ENCODE data around the gene NHS.

NHS gene

DNA sequence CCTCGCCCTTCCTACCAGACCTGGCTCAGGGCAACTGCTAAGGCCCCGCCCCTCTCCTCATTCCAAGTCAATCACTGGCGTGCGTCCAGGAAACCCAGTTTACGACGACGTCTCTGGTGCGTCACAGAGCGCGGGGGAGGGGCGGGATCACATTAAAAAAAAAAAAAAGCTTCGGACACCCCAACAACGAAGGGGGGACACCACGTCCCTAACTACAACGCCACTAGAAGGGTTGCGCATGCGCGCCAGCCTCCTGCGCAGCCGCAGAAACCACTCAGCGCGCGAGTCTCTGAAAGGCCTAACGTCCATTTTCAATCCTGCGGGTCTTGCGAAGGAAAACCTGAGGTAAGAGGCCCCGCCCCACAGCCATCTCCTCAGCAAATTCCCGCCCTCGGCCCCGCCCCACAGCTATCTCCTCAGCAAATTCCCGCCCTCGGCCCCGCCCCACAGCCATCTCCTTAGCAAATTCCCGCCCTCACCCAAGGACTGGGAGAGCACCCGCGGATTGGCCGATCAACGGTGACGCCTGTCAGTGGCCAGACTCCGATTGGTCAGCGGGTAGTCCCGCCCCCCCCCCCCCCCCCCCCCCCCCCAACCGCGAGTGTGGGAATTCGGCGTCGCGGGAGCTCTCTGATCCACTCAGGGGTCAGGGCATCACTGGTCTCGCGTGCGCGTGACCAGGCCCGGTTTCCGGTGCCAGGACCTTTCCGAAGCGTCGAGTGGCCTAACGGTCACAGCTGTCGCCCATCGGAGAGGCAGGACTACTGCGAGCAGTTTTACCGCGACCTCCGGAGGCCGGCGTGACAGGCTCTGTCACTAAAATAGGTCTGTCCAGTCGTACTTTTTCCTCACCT lies 362.1 kb downstream of the NHS start, which contains the start of gene SCML1:
SCML1 (plus strand) TSS at position 638 of the 854 bp plus-strand sequence. CDS start 6,694 bp downstream, outside the sequence.
- peak; percentile 95 to 97 (median 97) for DNase-seq
- 42% methylated on average over 37 of the region's 67 CpGs for WGBS (ENCODE audit: insufficient coverage)
- H3K4me1 ChIP-seq (ENCODE audit: control extremely low read depth in 1 of 4, control insufficient read depth in 4 of 4, insufficient read depth in 4 of 4, low read length in 3 of 4), result peaks cover 3 to 20% (median 9%) of the 10 kb centered on the region in 4 experiments
- peaks cover 0 to 3% (median 0%) of the 10 kb centered on the region in 5 experiments for H3K9me3 ChIP-seq (ENCODE audit: control extremely low read depth in 1 of 5, control insufficient read depth in 4 of 5, insufficient read depth in 2 of 5, low read depth in 1 of 5, low read length in 4 of 5)
- no peak within 1 kb of the TSS for H3K27ac ChIP-seq (ENCODE audit: insufficient read depth in 1 of 2, low read depth in 1 of 2, low read length in 2 of 2, poor library complexity in 1 of 2, severe bottlenecking in 2 of 2)
- no peaks in the 10 kb centered on the region for H3K36me3 ChIP-seq (ENCODE audit: control insufficient read depth in 4 of 4, insufficient read depth in 4 of 4, low read length in 3 of 4)
- ChIA-PET CTCF (interaction anchor here (1.5 kb wide), 1 partner anchor 60 kb away, joined by 3 read pairs; no protein-coding TSS in a partner anchor), POLR2A (interaction anchor here (0.8 kb wide), 1 partner anchor 8 kb away, joined by 3 read pairs; no protein-coding TSS in a partner anchor)
- H3K27me3 ChIP-seq (replicated peaks in 2 of 5; ENCODE audit: control insufficient read depth in 4 of 5, insufficient read depth in 5 of 5, low read length in 4 of 5), result peaks cover 0 to 24% (median 7%) of the 10 kb centered on the region in 5 experiments
- H3K4me3 ChIP-seq (ENCODE audit: control insufficient read depth in 1 of 7, extremely low read depth in 1 of 7, insufficient read depth in 4 of 7, low read depth in 2 of 7, low read length in 6 of 7), result peak within 1 kb of the TSS; percentile 26 to 78 (median 68)

DNA sequence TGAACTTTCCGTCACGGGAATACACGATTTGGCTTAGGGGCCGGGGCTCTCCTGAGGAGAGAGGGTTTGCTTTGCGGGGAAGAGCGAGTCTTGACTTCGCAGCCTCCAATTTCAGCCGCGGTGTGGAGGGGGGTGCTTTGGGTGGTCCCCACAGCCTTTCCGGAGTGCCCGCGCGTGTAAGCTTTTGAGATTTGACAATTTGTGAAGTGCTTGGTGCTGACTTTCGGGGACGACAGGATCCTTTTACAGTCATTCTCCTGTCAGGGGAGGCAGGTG lies 362.6 kb downstream of the NHS start:
- CTCF ChIA-PET, result interaction anchor here (1.5 kb wide), 1 partner anchor 61 kb away, joined by 3 read pairs; no protein-coding TSS in a partner anchor
- peak; percentile 12 to 72 (median 60) for DNase-seq

DNA sequence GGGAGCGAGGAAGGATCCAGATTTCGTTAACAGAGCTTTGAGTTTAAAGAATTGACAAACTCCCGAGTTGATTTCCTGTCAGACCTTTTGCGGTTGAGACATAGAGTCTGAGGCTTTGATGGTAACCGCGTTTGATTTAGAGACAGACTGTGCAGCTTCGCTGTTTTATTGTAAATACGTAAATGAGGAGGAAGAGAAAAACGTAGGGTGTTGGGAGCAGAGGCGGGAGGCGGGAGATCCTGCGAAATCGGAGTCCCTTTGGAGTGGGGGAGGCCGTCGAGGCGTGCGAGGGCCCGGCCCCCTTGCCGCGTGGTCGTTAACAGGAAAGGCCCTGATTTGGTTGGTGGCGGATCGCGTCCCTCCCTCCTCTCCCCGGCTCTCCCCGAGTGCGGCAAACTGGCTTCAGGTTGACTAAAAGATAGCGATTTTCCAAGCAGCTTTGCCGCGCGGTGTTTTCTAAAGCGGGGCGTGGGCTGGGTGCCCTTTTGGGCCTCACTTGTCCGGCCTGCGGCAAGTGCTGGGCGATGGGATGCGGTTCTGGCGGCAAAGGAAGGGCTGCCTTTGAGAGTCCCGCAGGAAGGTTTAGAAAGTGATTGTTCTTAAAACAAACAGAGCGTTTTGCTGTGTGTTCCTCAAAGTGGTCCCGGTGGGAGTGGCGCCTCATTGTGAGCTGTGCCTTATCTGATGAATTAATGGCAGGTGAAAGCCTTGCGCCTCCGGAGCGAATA lies 363.1 kb downstream of the NHS start:
- peaks cover 3 to 20% (median 9%) of the 10 kb centered on the region in 4 experiments for H3K4me1 ChIP-seq (ENCODE audit: control extremely low read depth in 1 of 4, control insufficient read depth in 4 of 4, insufficient read depth in 4 of 4, low read length in 3 of 4)
- CTCF ChIA-PET, result interaction anchor here (1.5 kb wide), 1 partner anchor 61 kb away, joined by 3 read pairs; no protein-coding TSS in a partner anchor
- H3K9me3 ChIP-seq (ENCODE audit: control extremely low read depth in 1 of 5, control insufficient read depth in 4 of 5, insufficient read depth in 2 of 5, low read depth in 1 of 5, low read length in 4 of 5), result peaks cover 0 to 3% (median 0%) of the 10 kb centered on the region in 5 experiments
- H3K36me3 ChIP-seq (ENCODE audit: control insufficient read depth in 4 of 4, insufficient read depth in 4 of 4, low read length in 3 of 4), result no peaks in the 10 kb centered on the region
- H3K27ac ChIP-seq (ENCODE audit: insufficient read depth in 1 of 2, low read depth in 1 of 2, low read length in 2 of 2, poor library complexity in 1 of 2, severe bottlenecking in 2 of 2), result no peak overlapping the region
- H3K27me3 ChIP-seq (replicated peaks in 2 of 5; ENCODE audit: control insufficient read depth in 4 of 5, insufficient read depth in 5 of 5, low read length in 4 of 5), result peaks cover 0 to 23% (median 7%) of the 10 kb centered on the region in 5 experiments
- WGBS (ENCODE audit: insufficient coverage), result 31% methylated on average over 44 of the region's 45 CpGs
- peak overlapping the region; percentile 4 to 74 (median 64) for H3K4me3 ChIP-seq (ENCODE audit: control insufficient read depth in 1 of 7, extremely low read depth in 1 of 7, insufficient read depth in 4 of 7, low read depth in 2 of 7, low read length in 6 of 7)
- DNase-seq, result peak in 2 of 3 donors; percentile 15 to 26
- POLR2A ChIA-PET, result interaction anchor here (0.5 kb wide), 1 partner anchor 668 kb away, joined by 3 read pairs; no protein-coding TSS in a partner anchor

More for the DNA sequence above, 362.6 kb downstream of the NHS start:
- Histone ChIP-seq H3K27ac (ENCODE audit: insufficient read depth in 1 of 2, low read depth in 1 of 2, low read length in 2 of 2, poor library complexity in 1 of 2, severe bottlenecking in 2 of 2) (no peak overlapping the region), H3K4me3 (ENCODE audit: control insufficient read depth in 1 of 7, extremely low read depth in 1 of 7, insufficient read depth in 4 of 7, low read depth in 2 of 7, low read length in 6 of 7) (peak overlapping the region in 6 of 7 experiments; percentile 40 to 74 (median 68)), H3K27me3 (replicated peaks in 2 of 5; ENCODE audit: control insufficient read depth in 4 of 5, insufficient read depth in 5 of 5, low read length in 4 of 5) (peaks cover 0 to 23% (median 7%) of the 10 kb centered on the region in 5 experiments), H3K36me3 (ENCODE audit: control insufficient read depth in 4 of 4, insufficient read depth in 4 of 4, low read length in 3 of 4) (no peaks in the 10 kb centered on the region), H3K9me3 (ENCODE audit: control extremely low read depth in 1 of 5, control insufficient read depth in 4 of 5, insufficient read depth in 2 of 5, low read depth in 1 of 5, low read length in 4 of 5) (peaks cover 0 to 3% (median 0%) of the 10 kb centered on the region in 5 experiments), H3K4me1 (ENCODE audit: control extremely low read depth in 1 of 4, control insufficient read depth in 4 of 4, insufficient read depth in 4 of 4, low read length in 3 of 4) (peaks cover 3 to 20% (median 9%) of the 10 kb centered on the region in 4 experiments)
- 45% methylated on average over 15 of the region's 15 CpGs for WGBS (ENCODE audit: insufficient coverage)
- POLR2A ChIA-PET, result no interaction called here

DNA sequence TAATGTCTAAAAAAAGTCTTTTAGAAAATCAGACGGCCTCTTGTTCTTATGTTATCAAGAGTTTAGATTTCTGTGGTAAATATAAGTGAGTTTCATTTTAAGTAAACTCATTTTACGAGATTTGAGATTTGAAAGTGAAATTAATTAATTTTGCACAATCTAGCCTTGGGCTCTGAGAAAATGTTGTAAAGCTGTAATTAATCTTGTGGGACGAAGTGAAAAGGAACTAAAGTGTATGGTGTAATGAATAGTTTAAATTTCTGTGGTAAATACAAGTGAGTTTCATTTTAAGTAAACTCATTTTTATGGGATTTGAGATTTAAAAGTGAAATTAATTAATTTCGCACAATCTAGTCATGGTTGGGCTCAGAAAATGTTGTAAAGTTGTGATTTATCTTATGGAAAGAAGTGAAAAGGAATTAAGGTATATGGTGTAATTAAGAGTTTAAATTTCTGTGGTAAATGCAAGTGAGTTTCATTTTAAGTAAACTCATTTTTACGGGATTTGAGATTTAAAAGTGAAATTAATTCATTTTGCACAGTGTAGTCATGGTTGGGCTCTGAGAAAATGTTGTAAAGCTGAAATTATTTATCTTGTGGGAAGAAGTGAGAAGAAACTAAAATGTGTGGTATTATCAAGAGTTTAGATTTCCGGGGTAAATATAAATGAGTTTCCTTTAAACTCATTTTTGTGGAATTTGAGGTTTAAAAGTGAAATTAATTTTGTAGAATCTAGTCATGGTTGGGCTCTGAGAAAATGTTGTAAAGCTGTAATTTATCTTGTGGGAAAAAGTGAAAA lies 363.9 kb downstream of the NHS start:
- DNase-seq, result peak in 2 of 3 donors; percentile 21 to 29
- CTCF ChIA-PET, result no interaction called here
- POLR2A ChIA-PET, result interaction anchor here (0.5 kb wide), 1 partner anchor 669 kb away, joined by 3 read pairs; no protein-coding TSS in a partner anchor

DNA sequence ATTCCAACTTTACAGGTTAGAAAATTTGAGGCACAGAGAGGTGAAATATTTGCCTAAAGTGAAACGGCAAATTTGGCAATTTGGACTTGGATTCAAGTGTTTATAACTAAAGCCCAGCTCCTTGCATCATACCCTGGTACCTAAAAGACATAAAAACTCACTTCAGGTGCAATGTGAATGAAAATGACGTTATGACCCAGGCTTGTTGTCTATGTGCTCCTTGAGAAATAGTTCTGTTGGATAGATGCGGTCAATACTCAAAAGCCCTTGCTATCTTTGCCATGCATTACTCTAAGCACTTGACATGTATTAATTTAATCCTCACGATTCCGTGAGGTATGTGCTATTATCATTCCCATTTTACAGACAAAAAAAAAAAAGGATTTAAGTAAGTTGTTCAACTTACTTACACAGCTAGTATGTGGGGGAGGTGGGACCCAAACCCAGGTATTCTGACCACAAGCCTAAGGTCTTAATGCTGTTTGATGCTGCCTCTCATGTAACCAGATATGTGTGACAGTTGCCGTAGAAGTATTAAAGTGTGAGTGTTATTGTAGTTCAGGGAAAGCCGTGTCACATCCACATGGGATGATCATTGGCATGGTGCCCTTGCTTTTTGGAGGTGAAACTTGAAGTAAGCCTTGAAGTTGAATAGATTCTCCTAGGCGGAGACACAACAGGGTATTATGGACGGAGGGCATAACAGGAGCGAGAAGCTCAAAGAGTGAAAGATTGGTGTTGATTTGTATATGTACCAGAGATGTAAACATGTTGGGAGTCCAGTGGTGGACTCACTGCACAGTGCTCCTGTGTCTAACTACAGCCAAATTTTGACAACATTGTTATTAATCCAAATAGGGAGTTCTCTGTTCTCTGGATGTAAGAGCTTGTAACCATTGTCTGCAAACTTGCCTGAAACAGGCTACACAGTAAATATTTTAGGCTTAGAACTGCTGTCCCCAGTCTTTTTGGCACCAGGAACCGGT lies 365.4 kb downstream of the NHS start:
- ChIA-PET POLR2A (interaction anchor here (0.7 kb wide), 1 partner anchor 63 kb away, joined by 3 read pairs; no protein-coding TSS in a partner anchor), CTCF (no interaction called here)
- 84% methylated on average over 7 of the region's 11 CpGs for WGBS (ENCODE audit: insufficient coverage)
- no peak for DNase-seq
- peaks cover 0 to 26% (median 7%) of the 10 kb centered on the region in 5 experiments for H3K27me3 ChIP-seq (replicated peaks in 2 of 5; ENCODE audit: control insufficient read depth in 4 of 5, insufficient read depth in 5 of 5, low read length in 4 of 5)
- H3K27ac ChIP-seq (ENCODE audit: insufficient read depth in 1 of 2, low read depth in 1 of 2, low read length in 2 of 2, poor library complexity in 1 of 2, severe bottlenecking in 2 of 2), result no peak overlapping the region
- no peak overlapping the region for H3K4me3 ChIP-seq (ENCODE audit: control insufficient read depth in 1 of 7, extremely low read depth in 1 of 7, insufficient read depth in 4 of 7, low read depth in 2 of 7, low read length in 6 of 7)
- peaks cover 0 to 3% (median 0%) of the 10 kb centered on the region in 5 experiments for H3K9me3 ChIP-seq (ENCODE audit: control extremely low read depth in 1 of 5, control insufficient read depth in 4 of 5, insufficient read depth in 2 of 5, low read depth in 1 of 5, low read length in 4 of 5)
- no peaks in the 10 kb centered on the region for H3K36me3 ChIP-seq (ENCODE audit: control insufficient read depth in 4 of 4, insufficient read depth in 4 of 4, low read length in 3 of 4)
- peaks cover 6 to 20% (median 9%) of the 10 kb centered on the region in 4 experiments for H3K4me1 ChIP-seq (ENCODE audit: control extremely low read depth in 1 of 4, control insufficient read depth in 4 of 4, insufficient read depth in 4 of 4, low read length in 3 of 4)

More for the DNA sequence above, 363.9 kb downstream of the NHS start:
- WGBS (ENCODE audit: insufficient coverage), result 60% methylated on average over 6 of the region's 6 CpGs
- Histone ChIP-seq H3K27me3 (replicated peaks in 2 of 5; ENCODE audit: control insufficient read depth in 4 of 5, insufficient read depth in 5 of 5, low read length in 4 of 5) (peaks cover 0 to 26% (median 7%) of the 10 kb centered on the region in 5 experiments), H3K4me3 (ENCODE audit: control insufficient read depth in 1 of 7, extremely low read depth in 1 of 7, insufficient read depth in 4 of 7, low read depth in 2 of 7, low read length in 6 of 7) (peak overlapping the region in 5 of 7 experiments; percentile 32 to 74 (median 72)), H3K4me1 (ENCODE audit: control extremely low read depth in 1 of 4, control insufficient read depth in 4 of 4, insufficient read depth in 4 of 4, low read length in 3 of 4) (peaks cover 1 to 20% (median 9%) of the 10 kb centered on the region in 4 experiments), H3K27ac (ENCODE audit: insufficient read depth in 1 of 2, low read depth in 1 of 2, low read length in 2 of 2, poor library complexity in 1 of 2, severe bottlenecking in 2 of 2) (no peak overlapping the region), H3K9me3 (ENCODE audit: control extremely low read depth in 1 of 5, control insufficient read depth in 4 of 5, insufficient read depth in 2 of 5, low read depth in 1 of 5, low read length in 4 of 5) (peaks cover 0 to 3% (median 0%) of the 10 kb centered on the region in 5 experiments), H3K36me3 (ENCODE audit: control insufficient read depth in 4 of 4, insufficient read depth in 4 of 4, low read length in 3 of 4) (no peaks in the 10 kb centered on the region)
